ENCODE results near the gene EPHX1.
"Not testable (repeated sequence)": the region's sequence is repeated elsewhere in the genome, so short reads cannot be mapped to it uniquely, and the experiment has no call there.

Gene EPHX1

GRCh38 chr1:225801146-225801545, 8.8 kb upstream of the EPHX1 start:
- H3K9me3 Mint-ChIP-seq; H3K4me1 Mint-ChIP-seq; H3K27ac Mint-ChIP-seq; H3K4me3 Mint-ChIP-seq; ATAC-seq (replicated peaks); DNase-seq; H3K27me3 Mint-ChIP-seq: not testable (repeated sequence)
- H3K36me3 Mint-ChIP-seq: peaks cover 16 to 22% of the 10 kb centered on the region in 2 donors

DNA sequence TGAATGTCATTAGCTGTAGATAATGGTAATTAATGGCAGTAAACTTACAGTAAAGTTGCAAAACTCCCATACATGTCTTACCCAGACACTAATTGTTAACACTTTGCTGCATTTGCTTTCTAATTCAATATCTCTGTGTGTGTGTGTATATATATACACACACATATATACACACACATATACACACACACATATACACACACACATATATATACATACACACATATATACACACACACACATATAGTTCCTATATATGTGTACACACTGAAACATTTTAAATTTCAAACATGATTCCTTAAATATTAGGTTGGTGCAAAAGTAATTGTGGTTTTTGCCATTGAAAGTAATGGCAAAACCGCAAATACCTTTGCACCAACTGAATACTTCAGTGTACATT, 3.7 kb upstream of the EPHX1 start:
- no peak for ATAC-seq (replicated peaks)
- Mint-ChIP-seq H3K4me1 (peaks cover 4 to 16% of the 10 kb centered on the region in 2 donors), H3K27ac (no peak overlapping the region), H3K27me3 (peaks cover 17 to 21% of the 10 kb centered on the region in 2 donors), H3K4me3 (no peak overlapping the region), H3K9me3 (no peaks in the 10 kb centered on the region), H3K36me3 (peaks cover 0 to 4% of the 10 kb centered on the region in 2 donors)
- no peak for DNase-seq

DNA sequence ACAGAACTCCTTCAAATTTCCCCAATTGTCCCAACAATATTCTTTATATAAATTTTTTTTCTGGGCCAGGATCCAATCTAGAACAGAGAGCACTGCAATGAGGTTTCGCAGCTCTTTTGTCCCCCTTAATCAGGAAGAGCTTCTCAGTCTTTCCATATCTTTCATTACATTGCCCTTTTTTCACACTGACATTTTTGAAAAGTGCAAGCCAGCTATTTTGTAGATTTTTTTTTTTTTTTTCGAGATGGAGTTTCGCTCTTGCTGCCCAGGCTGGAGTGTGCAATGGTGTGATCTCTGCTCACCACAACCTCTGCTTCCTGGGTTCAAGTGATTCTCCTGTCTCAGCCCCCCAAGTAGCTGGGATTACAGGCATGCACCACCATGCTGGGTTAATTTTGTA, 3.2 kb upstream of the EPHX1 start:
- not testable (repeated sequence) for DNase-seq; H3K27ac Mint-ChIP-seq; H3K9me3 Mint-ChIP-seq; ATAC-seq (replicated peaks); H3K4me3 Mint-ChIP-seq; H3K36me3 Mint-ChIP-seq
- H3K4me1 Mint-ChIP-seq: peaks cover 4 to 16% of the 10 kb centered on the region in 2 donors
- H3K27me3 Mint-ChIP-seq: peaks cover 17 to 21% of the 10 kb centered on the region in 2 donors

- Mint-ChIP-seq H3K27ac (no peak overlapping the region), H3K36me3 (peaks cover 0 to 4% of the 10 kb centered on the region in 2 donors), H3K27me3 (peaks cover 17 to 21% of the 10 kb centered on the region in 2 donors), H3K4me3 (no peak overlapping the region), H3K9me3 (no peaks in the 10 kb centered on the region), H3K4me1 (peaks cover 5 to 16% of the 10 kb centered on the region in 2 donors)
- ATAC-seq (replicated peaks): no peak
- no peak for DNase-seq
Measured at GRCh38 chr1:225808136-225808535, 1.8 kb upstream of the EPHX1 start.

GRCh38 chr1:225810579-225811538, 935 bp downstream of the EPHX1 start:
- Mint-ChIP-seq H3K4me1 (peaks cover 5 to 16% of the 10 kb centered on the region in 2 donors), H3K27me3 (peaks cover 17 to 21% of the 10 kb centered on the region in 2 donors), H3K4me3 (peak overlapping the region; percentile 80 to 83), H3K27ac (peak overlapping the region; percentile 62)
- not testable (repeated sequence) for H3K9me3 Mint-ChIP-seq; H3K36me3 Mint-ChIP-seq; ATAC-seq (replicated peaks); DNase-seq

DNA sequence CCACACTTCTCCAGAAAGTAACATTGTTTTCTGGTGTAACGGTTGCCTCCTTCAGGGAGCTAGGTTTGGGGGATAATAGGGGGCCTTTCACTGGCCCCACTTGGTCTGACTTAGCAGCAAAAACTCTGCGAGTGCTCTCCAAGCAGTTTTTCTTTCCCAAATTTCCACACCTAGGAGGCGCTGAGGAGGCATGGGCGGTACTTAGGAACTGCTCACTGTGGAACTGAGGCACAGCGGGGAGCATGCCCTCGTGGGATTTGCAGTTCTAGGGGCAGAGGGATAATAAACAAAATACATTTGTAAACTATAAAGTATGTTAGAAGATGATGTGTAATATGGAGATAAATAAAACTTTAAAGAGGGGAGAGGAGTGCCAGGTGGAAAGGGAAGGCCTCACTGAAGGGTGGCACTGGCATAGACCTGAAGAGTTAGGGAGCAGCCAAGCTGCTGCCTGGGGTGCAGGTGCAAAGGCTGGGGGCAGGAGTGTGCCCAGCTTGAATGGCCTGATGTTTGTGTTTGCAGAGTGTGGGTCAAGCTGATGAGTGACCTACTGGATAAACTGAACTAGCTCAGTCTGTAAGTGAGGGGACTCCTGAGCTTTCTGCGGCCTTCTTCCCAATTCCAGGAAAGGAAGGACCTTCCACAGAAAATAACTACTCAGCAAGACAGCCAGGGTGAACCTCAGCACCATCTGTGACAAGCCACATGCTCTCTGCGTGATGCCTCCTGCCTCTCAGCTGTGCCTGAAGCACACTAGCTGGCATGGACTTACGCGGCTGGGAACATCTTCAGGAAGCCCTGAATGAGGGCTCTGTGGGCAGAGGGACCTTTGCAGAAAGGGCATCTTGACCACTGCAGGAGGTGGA, 1.9 kb downstream of the EPHX1 start:
- DNase-seq (no peak), ATAC-seq (replicated peaks) (no peak)
- no peak overlapping the region for H3K4me3 Mint-ChIP-seq
- H3K27ac Mint-ChIP-seq: no peak overlapping the region
- peaks cover 5 to 16% of the 10 kb centered on the region in 2 donors for H3K4me1 Mint-ChIP-seq
- H3K36me3 Mint-ChIP-seq: no peaks in the 10 kb centered on the region
- H3K9me3 Mint-ChIP-seq: no peaks in the 10 kb centered on the region
- H3K27me3 Mint-ChIP-seq: peaks cover 17 to 21% of the 10 kb centered on the region in 2 donors

- ATAC-seq (replicated peaks): no peak
Measured at GRCh38 chr1:225812488-225813213, 2.7 kb downstream of the EPHX1 start.

DNA sequence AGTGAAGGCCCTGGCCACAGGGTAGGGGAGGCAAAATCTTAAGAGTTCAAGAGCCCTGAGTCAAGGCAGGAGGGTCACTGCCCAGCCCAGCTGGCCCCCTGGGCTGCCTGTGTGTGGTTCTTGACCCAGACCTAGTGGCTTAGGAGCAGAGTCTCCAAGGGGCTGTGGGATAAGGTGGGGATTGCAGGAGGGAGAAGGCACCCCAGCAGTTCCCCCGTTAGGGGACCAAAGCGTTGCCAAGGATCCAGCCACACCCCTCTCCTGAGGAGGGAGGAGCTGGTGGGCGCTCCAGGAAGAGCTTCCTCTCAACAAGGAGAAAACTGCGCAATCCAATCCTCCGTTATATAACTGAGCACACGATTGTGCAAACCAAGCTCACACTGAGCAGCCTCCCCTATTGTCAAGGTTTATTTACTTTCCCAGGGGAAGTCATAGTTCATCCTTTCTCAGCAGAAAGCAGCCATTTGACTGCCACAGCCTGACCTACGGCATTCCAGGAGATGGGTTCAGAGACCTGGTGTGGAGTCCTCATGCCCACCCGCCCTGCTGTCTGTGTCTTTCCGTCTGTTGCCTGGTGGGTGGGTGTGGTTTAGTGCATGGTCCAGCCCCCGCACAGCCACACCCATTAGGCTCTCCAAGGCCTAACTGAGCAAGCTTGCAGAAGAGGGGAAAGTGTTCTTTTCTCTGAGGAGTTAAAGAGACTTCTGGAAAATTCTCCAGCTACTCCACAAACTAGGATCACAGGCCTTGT, 3.5 kb downstream of the EPHX1 start:
- DNase-seq: no peak
- no peaks in the 10 kb centered on the region for H3K36me3 Mint-ChIP-seq
- H3K9me3 Mint-ChIP-seq: no peaks in the 10 kb centered on the region

More at GRCh38 chr1:225812488-225813213, 2.7 kb downstream of the EPHX1 start:
- no peak overlapping the region for H3K27ac Mint-ChIP-seq
- H3K9me3 Mint-ChIP-seq: no peaks in the 10 kb centered on the region
- H3K4me1 Mint-ChIP-seq: peaks cover 5 to 19% of the 10 kb centered on the region in 2 donors
- no peak for DNase-seq
- no peaks in the 10 kb centered on the region for H3K36me3 Mint-ChIP-seq
- H3K27me3 Mint-ChIP-seq: peaks cover 17 to 21% of the 10 kb centered on the region in 2 donors
- no peak overlapping the region for H3K4me3 Mint-ChIP-seq

DNA sequence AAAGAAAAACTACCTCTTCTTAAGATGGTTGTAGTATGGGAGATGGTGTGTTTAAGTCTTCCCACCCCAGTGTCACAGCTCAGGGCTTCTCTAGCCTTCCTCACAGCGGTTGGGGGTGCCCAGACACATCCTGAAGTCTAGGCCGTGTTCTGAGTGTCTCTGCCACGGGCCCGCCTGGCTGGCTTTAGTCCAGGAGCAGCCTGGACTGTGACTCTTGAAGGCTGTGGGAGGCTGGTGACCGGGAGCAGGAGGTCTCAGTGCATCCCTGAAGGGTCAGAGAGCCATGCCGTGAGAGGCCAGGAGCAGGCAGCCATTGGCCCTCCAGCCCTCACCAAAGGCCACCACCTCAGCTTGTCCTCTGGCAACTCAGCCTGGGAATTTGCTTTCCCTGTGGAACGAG, 4.5 kb downstream of the EPHX1 start:
- DNase-seq (no peak), ATAC-seq (replicated peaks) (no peak)
- H3K36me3 Mint-ChIP-seq: peaks cover 0 to under 1% of the 10 kb centered on the region in 2 donors
- no peak overlapping the region for H3K27ac Mint-ChIP-seq
- peaks cover 5 to 25% of the 10 kb centered on the region in 2 donors for H3K4me1 Mint-ChIP-seq
- no peak overlapping the region for H3K4me3 Mint-ChIP-seq
- H3K9me3 Mint-ChIP-seq: no peaks in the 10 kb centered on the region
- peaks cover 10% of the 10 kb centered on the region in 2 donors for H3K27me3 Mint-ChIP-seq

More for the DNA sequence above, 3.5 kb downstream of the EPHX1 start:
- peaks cover 5 to 25% of the 10 kb centered on the region in 2 donors for H3K4me1 Mint-ChIP-seq
- peaks cover 15 to 17% of the 10 kb centered on the region in 2 donors for H3K27me3 Mint-ChIP-seq
- no peak overlapping the region for H3K4me3 Mint-ChIP-seq
- no peak for ATAC-seq (replicated peaks)
- H3K27ac Mint-ChIP-seq: peak overlapping the region; percentile 9

DNA sequence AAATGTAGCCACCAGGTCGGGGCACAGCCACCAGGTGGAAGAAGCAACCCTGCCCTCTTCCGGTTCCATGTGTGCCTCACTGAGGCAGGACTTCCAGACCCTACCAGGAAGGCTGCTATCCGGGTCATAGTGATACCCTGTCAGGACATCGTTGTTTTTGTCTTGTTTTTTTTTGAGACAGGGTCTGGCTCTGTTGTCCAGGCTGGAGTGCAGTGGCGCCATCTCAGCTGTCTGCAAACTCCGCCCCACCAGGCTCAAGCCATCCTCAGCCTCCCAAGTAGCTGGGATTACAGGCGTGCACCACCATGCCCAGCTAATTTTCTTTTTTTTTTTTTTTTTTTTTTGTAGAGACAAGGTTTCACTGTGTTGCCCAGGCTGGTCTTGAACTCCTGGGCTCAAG, 5.2 kb downstream of the EPHX1 start:
- peaks cover 10% of the 10 kb centered on the region in 2 donors for H3K27me3 Mint-ChIP-seq
- not testable (repeated sequence) for H3K27ac Mint-ChIP-seq; H3K36me3 Mint-ChIP-seq; ATAC-seq (replicated peaks); DNase-seq; H3K9me3 Mint-ChIP-seq; H3K4me3 Mint-ChIP-seq
- peaks cover 5 to 19% of the 10 kb centered on the region in 2 donors for H3K4me1 Mint-ChIP-seq

DNA sequence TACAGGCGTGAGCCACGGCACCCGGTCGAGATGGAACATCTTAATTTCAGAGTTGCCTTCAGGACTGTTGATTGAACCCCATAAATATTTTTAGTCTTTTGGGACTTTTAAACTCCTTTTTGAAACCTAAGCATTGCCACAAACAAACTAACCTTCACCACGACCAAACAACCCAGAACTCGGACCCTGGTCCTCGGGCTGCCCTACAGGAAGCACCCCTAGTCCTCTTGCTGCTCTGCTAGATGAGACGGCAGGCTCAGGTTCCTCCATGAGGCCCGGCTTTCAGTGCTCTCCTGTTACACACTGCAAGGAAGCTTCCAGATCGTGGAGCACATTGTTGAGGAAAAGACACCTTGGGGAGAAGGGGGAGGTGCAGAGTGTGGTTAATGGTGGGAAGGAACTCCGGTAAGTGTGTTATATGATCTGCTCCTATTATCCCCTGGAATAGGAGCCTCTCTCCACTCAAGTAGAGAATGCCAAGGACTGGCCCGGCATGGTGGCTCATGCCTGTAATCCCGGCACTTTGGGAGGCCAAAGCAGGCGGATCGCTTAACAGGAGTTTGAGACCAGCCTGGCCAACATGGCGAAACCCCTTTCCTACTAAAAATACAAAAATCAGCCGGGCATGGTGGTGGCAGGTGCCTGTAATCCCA, 5.7 kb downstream of the EPHX1 start:
- DNase-seq: no peak
- H3K27me3 Mint-ChIP-seq: peaks cover 5 to 6% of the 10 kb centered on the region in 2 donors
- peaks cover 0 to 2% of the 10 kb centered on the region in 2 donors for H3K9me3 Mint-ChIP-seq

GRCh38 chr1:225816643-225817538, 7.0 kb downstream of the EPHX1 start:
- H3K36me3 Mint-ChIP-seq: peaks cover 0 to 4% of the 10 kb centered on the region in 2 donors
- no peak for ATAC-seq (replicated peaks)
- H3K9me3 Mint-ChIP-seq: peaks cover 0 to 2% of the 10 kb centered on the region in 2 donors
- no peak overlapping the region for H3K27ac Mint-ChIP-seq
- no peaks in the 10 kb centered on the region for H3K27me3 Mint-ChIP-seq
- H3K4me3 Mint-ChIP-seq: no peak overlapping the region
- DNase-seq: no peak
- peaks cover 2 to 9% of the 10 kb centered on the region in 2 donors for H3K4me1 Mint-ChIP-seq

More for the DNA sequence above, 5.7 kb downstream of the EPHX1 start:
- ATAC-seq (replicated peaks): no peak
- H3K4me3 Mint-ChIP-seq: no peak overlapping the region
- peaks cover 2 to 14% of the 10 kb centered on the region in 2 donors for H3K4me1 Mint-ChIP-seq
- H3K36me3 Mint-ChIP-seq: peaks cover 0 to 4% of the 10 kb centered on the region in 2 donors
- H3K27ac Mint-ChIP-seq: no peak overlapping the region

Data from stimulated activated naive B cell treated with anti-CD40 and anti-IgM and Interleukin-4, amounts not matched to agents 10 μg/mL and 1 μg/mL and 100 μg/mL, for 72 hours (primary cell).